Glutamatergic neuron (in vitro differentiated cells): ENCODE measurements around the gene FBXO11. TPM values are rescaled to one million over a fixed set of nuclear protein-coding genes. Genes with fewer than 3 reads are reported as not detected.
A peak's percentile ranks its signal among the peaks of the same experiment; 100 is the strongest.

Source experiments
- DNase-seq: peaks from one replicate; pipeline ENCODE4 v3.0.0; 2022
- H3K27ac Mint-ChIP-seq: one replicate; pipeline ENCODE4 v1.8.0; 2020; ENCODE audit warnings: mild to moderate bottlenecking, mixed read lengths, inconsistent platforms; ENCODE audit not compliant: unreplicated experiment
- H3K27me3 Mint-ChIP-seq: one replicate; pipeline ENCODE4 v1.8.0; 2020; ENCODE audit warnings: mild to moderate bottlenecking, moderate library complexity, mixed read lengths, inconsistent platforms; ENCODE audit not compliant: unreplicated experiment
- H3K36me3 Mint-ChIP-seq: one replicate; pipeline ENCODE4 v1.8.0; 2020; ENCODE audit warnings: mild to moderate bottlenecking, mixed read lengths, inconsistent platforms; ENCODE audit not compliant: unreplicated experiment
- H3K4me1 Mint-ChIP-seq: one replicate; pipeline ENCODE4 v1.8.0; 2020; ENCODE audit warnings: mild to moderate bottlenecking, low read depth, mixed read lengths, inconsistent platforms; ENCODE audit not compliant: unreplicated experiment
- H3K4me3 Mint-ChIP-seq: one replicate; pipeline ENCODE4 v1.8.0; 2020; ENCODE audit warnings: mild to moderate bottlenecking, mixed read lengths, inconsistent platforms; ENCODE audit not compliant: unreplicated experiment
- H3K9me3 Mint-ChIP-seq: one replicate; pipeline ENCODE4 v1.8.0; 2020; ENCODE audit warnings: mild to moderate bottlenecking, moderate library complexity, mixed read lengths, inconsistent platforms; ENCODE audit not compliant: unreplicated experiment
- total RNA-seq: library from RNA; stranded (reverse); fragmentation: NEBNext Ultra II Directional; extraction: Animal tissue kit (Norgen Biotek cat#: 25700); gene quantifications from one replicate; pipeline ENCODE4 v1.2.1, GENCODE V29; 2021; ENCODE audit not compliant: unreplicated experiment
- TF ChIP-seq, protein P1 (sequence below): fragments of 200-600 bp; sonication (generic); IDR thresholded peaks from one replicate; pipeline ENCODE4 v1.5.0; 2021; ENCODE audit not compliant: partially characterized antibody, unreplicated experiment

Gene FBXO11
- total RNA-seq, 1 donor from 2014 or later: 135 TPM

DNA sequence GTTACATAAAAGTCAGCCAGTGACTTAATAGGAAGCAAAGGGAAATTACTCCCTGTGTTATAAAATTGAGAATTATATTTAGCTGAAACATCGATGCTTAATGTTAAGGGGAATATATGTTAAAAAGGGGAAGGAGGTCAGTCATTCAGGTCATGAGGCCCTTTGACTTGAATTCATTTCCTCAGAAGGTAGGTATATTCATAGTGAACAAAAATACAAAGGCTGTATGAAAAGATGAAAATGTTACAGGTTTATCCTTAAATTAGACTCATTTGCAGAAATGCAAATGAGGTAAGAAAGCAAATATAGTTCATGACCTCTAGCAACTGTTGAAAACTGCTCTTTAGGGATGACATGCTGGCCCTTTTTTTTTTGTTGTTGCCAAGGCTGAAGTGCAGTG is 102.5 kb downstream of the FBXO11 start:
- Mint-ChIP-seq H3K9me3 (peaks cover 3% of the 10 kb centered on the region), H3K4me3 (no peak overlapping the region), H3K27ac (no peak overlapping the region), H3K27me3 (no peaks in the 10 kb centered on the region), H3K4me1 (no peaks in the 10 kb centered on the region), H3K36me3 (peaks cover 8% of the 10 kb centered on the region)
- no peak for DNase-seq
- TF ChIP-seq, protein P1, sequence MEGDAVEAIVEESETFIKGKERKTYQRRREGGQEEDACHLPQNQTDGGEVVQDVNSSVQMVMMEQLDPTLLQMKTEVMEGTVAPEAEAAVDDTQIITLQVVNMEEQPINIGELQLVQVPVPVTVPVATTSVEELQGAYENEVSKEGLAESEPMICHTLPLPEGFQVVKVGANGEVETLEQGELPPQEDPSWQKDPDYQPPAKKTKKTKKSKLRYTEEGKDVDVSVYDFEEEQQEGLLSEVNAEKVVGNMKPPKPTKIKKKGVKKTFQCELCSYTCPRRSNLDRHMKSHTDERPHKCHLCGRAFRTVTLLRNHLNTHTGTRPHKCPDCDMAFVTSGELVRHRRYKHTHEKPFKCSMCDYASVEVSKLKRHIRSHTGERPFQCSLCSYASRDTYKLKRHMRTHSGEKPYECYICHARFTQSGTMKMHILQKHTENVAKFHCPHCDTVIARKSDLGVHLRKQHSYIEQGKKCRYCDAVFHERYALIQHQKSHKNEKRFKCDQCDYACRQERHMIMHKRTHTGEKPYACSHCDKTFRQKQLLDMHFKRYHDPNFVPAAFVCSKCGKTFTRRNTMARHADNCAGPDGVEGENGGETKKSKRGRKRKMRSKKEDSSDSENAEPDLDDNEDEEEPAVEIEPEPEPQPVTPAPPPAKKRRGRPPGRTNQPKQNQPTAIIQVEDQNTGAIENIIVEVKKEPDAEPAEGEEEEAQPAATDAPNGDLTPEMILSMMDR: no peak

DNA sequence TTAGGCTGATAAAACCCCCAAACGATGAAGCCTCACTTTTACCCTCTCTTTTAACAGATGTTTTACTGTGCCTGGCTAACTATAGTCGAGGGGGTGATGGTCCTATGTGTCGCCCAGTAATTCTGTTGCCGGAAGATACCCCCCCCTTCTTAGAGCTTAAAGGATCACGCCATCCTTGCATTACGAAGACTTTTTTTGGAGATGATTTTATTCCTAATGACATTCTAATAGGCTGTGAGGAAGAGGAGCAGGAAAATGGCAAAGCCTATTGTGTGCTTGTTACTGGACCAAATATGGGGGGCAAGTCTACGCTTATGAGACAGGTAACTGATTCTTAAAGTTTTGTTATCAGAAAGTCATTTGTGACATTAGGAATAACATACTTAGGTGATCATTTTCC is 102.9 kb downstream of the FBXO11 start:
- Mint-ChIP-seq H3K9me3 (peaks cover 3% of the 10 kb centered on the region), H3K4me1 (no peaks in the 10 kb centered on the region), H3K36me3 (peaks cover 8% of the 10 kb centered on the region), H3K27me3 (no peaks in the 10 kb centered on the region), H3K4me3 (no peak overlapping the region), H3K27ac (peak overlapping the region; percentile 8)
- DNase-seq: no peak
- TF ChIP-seq, protein P1: no peak

DNA sequence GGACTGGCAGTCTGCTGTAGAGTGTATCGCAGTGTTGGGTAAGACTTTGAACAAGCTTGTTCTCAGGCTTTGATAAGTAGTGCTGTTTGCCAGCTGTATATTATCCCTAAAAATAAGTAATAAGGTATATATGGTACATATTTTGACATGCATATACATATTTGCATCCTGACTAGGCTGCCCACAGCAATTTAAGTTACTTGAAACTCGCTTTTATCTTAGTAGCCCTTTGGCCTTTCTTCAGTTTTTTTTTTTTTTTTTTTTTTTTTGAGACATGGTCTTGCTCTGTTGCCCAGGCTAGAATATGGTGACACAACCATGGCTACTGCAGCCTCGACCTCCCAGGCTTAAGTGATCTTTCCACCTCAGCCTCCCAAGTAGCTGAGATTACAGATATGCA is 105.2 kb downstream of the FBXO11 start:
- Mint-ChIP-seq H3K9me3 (peaks cover 3% of the 10 kb centered on the region), H3K27ac (no peak overlapping the region), H3K36me3 (peaks cover 8% of the 10 kb centered on the region), H3K4me3 (no peak overlapping the region), H3K4me1 (no peaks in the 10 kb centered on the region), H3K27me3 (no peaks in the 10 kb centered on the region)
- DNase-seq: no peak
- TF ChIP-seq, protein P1: no peak

DNA sequence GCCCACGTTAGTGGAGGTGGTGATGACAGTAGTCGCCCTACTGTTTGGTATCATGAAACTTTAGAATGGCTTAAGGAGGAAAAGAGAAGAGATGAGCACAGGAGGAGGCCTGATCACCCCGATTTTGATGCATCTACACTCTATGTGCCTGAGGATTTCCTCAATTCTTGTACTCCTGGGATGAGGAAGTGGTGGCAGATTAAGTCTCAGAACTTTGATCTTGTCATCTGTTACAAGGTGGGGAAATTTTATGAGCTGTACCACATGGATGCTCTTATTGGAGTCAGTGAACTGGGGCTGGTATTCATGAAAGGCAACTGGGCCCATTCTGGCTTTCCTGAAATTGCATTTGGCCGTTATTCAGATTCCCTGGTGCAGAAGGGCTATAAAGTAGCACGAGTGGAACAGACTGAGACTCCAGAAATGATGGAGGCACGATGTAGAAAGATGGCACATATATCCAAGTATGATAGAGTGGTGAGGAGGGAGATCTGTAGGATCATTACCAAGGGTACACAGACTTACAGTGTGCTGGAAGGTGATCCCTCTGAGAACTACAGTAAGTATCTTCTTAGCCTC is 107.2 kb downstream of the FBXO11 start:
- DNase-seq: no peak
- Mint-ChIP-seq H3K4me3 (no peak overlapping the region), H3K27me3 (no peaks in the 10 kb centered on the region), H3K4me1 (no peaks in the 10 kb centered on the region), H3K27ac (no peak overlapping the region), H3K9me3 (peaks cover 3% of the 10 kb centered on the region), H3K36me3 (peaks cover 8% of the 10 kb centered on the region)
- TF ChIP-seq, protein P1: no peak

DNA sequence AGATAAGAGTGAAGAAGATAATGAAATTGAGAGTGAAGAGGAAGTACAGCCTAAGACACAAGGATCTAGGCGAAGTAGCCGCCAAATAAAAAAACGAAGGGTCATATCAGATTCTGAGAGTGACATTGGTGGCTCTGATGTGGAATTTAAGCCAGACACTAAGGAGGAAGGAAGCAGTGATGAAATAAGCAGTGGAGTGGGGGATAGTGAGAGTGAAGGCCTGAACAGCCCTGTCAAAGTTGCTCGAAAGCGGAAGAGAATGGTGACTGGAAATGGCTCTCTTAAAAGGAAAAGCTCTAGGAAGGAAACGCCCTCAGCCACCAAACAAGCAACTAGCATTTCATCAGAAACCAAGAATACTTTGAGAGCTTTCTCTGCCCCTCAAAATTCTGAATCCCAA is 107.7 kb downstream of the FBXO11 start:
- no peaks in the 10 kb centered on the region for H3K4me1 Mint-ChIP-seq
- H3K27me3 Mint-ChIP-seq: no peaks in the 10 kb centered on the region
- TF ChIP-seq, protein P1: no peak
- no peak overlapping the region for H3K27ac Mint-ChIP-seq
- no peak for DNase-seq
- no peak overlapping the region for H3K4me3 Mint-ChIP-seq
- H3K9me3 Mint-ChIP-seq: peaks cover 3% of the 10 kb centered on the region
- peaks cover 8% of the 10 kb centered on the region for H3K36me3 Mint-ChIP-seq
